ENCODE data around the gene CORO2A. TPM values are rescaled to one million over a fixed set of nuclear protein-coding genes. Genes with fewer than 3 reads are reported as not detected.
"Not testable (repeated sequence)": the region's sequence is repeated elsewhere in the genome, so short reads cannot be mapped to it uniquely, and the experiment has no call there.

Gene CORO2A
- total and polyA plus RNA-seq, 2 of the 8 experiments (the other 6 are each of a cell fraction or from before 2014, with no cell fraction given) = 13.7 to 27.9 TPM

GRCh38 chr9:98117097-98117496, 75.3 kb downstream of the CORO2A start:
- not testable (repeated sequence) for FAIRE-seq
- 96% methylated on average over 6 of the region's 6 CpGs; no CpG with 5 or more reads in 1 of the 2 experiments for WGBS, 2 experiments (ENCODE audit: extremely low coverage in 1 of 2, insufficient coverage in 1 of 2, insufficient read length in 1 of 2, insufficient replicate concordance in 2 of 2, low coverage in 1 of 2, low lambda C conversion rate in 2 of 2, missing lambda C conversion rate in 1 of 2)

More at GRCh38 chr9:98117097-98117496, 75.3 kb downstream of the CORO2A start:
- H2BK120ac ChIP-seq (replicated peaks; ENCODE audit: low read depth, low read length); H3K79me1 ChIP-seq (ENCODE audit: low read depth, low read length); H3K9me3 ChIP-seq (ENCODE audit: insufficient read depth in 2 of 2, low read depth in 1 of 2, low read length in 1 of 2); H3K4me1 ChIP-seq (replicated peaks in 1 of 4; ENCODE audit: control insufficient read depth in 3 of 4, insufficient read depth in 4 of 4, low read length in 3 of 4); H4K5ac ChIP-seq (ENCODE audit: insufficient read length, low read depth, low read length); H3K23me2 ChIP-seq (ENCODE audit: low read depth, low read length); H3K23ac ChIP-seq (ENCODE audit: insufficient read length); H4K8ac ChIP-seq (ENCODE audit: extremely low read depth, insufficient read depth, low read length); H3K14ac ChIP-seq (ENCODE audit: insufficient read length); H3K18ac ChIP-seq (ENCODE audit: extremely low read depth, low read length); H3K56ac ChIP-seq (replicated peaks; ENCODE audit: insufficient read length, low read depth, low read length); H3K4me2 ChIP-seq (ENCODE audit: insufficient read depth in 1 of 2, low read depth in 2 of 2, low read length in 2 of 2); POLR2A ChIA-PET (ENCODE audit: partially characterized antibody); H4K91ac ChIP-seq (replicated peaks; ENCODE audit: insufficient read length, low read length); H3K79me2 ChIP-seq (ENCODE audit: control insufficient read depth in 1 of 2, insufficient read depth in 2 of 2, low read length in 2 of 2); H2AK5ac ChIP-seq (ENCODE audit: low read depth, low read length); H2BK15ac ChIP-seq (ENCODE audit: low read length); H3K27ac ChIP-seq (ENCODE audit: low read depth, low read length); H2BK5ac ChIP-seq (ENCODE audit: low read depth, low read length); H2AFZ ChIP-seq (ENCODE audit: low read length); H3K9ac ChIP-seq (replicated peaks in 1 of 4; ENCODE audit: extremely low read depth in 1 of 4, low read depth in 3 of 4, low read length in 3 of 4); DNase-seq (ENCODE audit: low read depth in 1 of 2, low spot score in 2 of 2); H3K4me3 ChIP-seq (ENCODE audit: extremely low read depth in 1 of 4, insufficient read depth in 2 of 4, low read depth in 3 of 4, low read length in 4 of 4); H3K27me3 ChIP-seq (replicated peaks in 1 of 4; ENCODE audit: control insufficient read depth in 3 of 4, extremely low read depth in 1 of 4, insufficient read depth in 3 of 4, low read length in 3 of 4); H2BK20ac ChIP-seq (ENCODE audit: low read length); H3K36me3 ChIP-seq (ENCODE audit: control insufficient read depth in 2 of 4, insufficient read depth in 4 of 4, low read length in 3 of 4); H2BK12ac ChIP-seq (ENCODE audit: low read depth, low read length); H3K4ac ChIP-seq (replicated peaks; ENCODE audit: insufficient read length, low read depth, low read length); H4K20me1 ChIP-seq (replicated peaks in 1 of 2; ENCODE audit: control insufficient read depth in 1 of 2, insufficient read depth in 2 of 2, low read length in 2 of 2): not testable (repeated sequence)
- CTCF ChIA-PET (ENCODE audit: partially characterized antibody) = interaction anchor here (0.6 to 1.5 kb wide), 4 partner anchors 9 to 97 kb away, joined by 3 to 4 read pairs (median 3); no protein-coding TSS in a partner anchor
